Endothelial cell (in vitro differentiated cells): ENCODE results near the gene COQ9. TPM values are rescaled to one million over a fixed set of nuclear protein-coding genes. Genes with fewer than 3 reads are reported as not detected.

ENCODE experiments used
- DNase-seq: peaks from one replicate; pipeline ENCODE4 v3.0.0; 2021; ENCODE audit warnings: low spot score
- H3K27ac Mint-ChIP-seq: one replicate; pipeline ENCODE4 v1.8.0; 2021; ENCODE audit warnings: mixed read lengths, inconsistent platforms; ENCODE audit not compliant: unreplicated experiment
- H3K27me3 Mint-ChIP-seq: one replicate; pipeline ENCODE4 v1.8.0; 2021; ENCODE audit warnings: mild to moderate bottlenecking, moderate library complexity, mixed read lengths, inconsistent platforms; ENCODE audit not compliant: unreplicated experiment
- H3K36me3 Mint-ChIP-seq: one replicate; pipeline ENCODE4 v1.8.0; 2021; ENCODE audit warnings: mild to moderate bottlenecking, low read depth, mixed read lengths, inconsistent platforms; ENCODE audit not compliant: unreplicated experiment
- H3K4me1 Mint-ChIP-seq: one replicate; pipeline ENCODE4 v1.8.0; 2021; ENCODE audit warnings: mild to moderate bottlenecking, mixed read lengths, inconsistent platforms; ENCODE audit not compliant: unreplicated experiment
- H3K4me3 Mint-ChIP-seq: one replicate; pipeline ENCODE4 v1.8.0; 2021; ENCODE audit warnings: mild to moderate bottlenecking, mixed read lengths, inconsistent platforms; ENCODE audit not compliant: unreplicated experiment
- H3K9me3 Mint-ChIP-seq: one replicate; pipeline ENCODE4 v1.8.0; 2021; ENCODE audit warnings: mixed read lengths, inconsistent platforms; ENCODE audit not compliant: unreplicated experiment
- CTCF ChIP-seq: fragments of 200-600 bp; sonication (generic); IDR thresholded peaks from one replicate; pipeline ENCODE4 v1.5.0; 2021; ENCODE audit warnings: antibody characterized with exemption; ENCODE audit not compliant: unreplicated experiment
- total RNA-seq: library from RNA; stranded (reverse); fragmentation: NEBNext Ultra II Directional; extraction: Animal tissue kit (Norgen Biotek cat#: 25700); gene quantifications from one replicate; pipeline ENCODE4 v1.2.1, GENCODE V29; 2021; ENCODE audit not compliant: unreplicated experiment

COQ9 gene
- total RNA-seq, 1 donor from 2014 or later: 23.1 TPM

- Mint-ChIP-seq H3K4me3 (peak overlapping the region; percentile 26), H3K4me1 (peaks cover 27% of the 10 kb centered on the region), H3K36me3 (no peaks in the 10 kb centered on the region), H3K27me3 (peaks cover 3% of the 10 kb centered on the region), H3K9me3 (no peaks in the 10 kb centered on the region), H3K27ac (peak overlapping the region; percentile 2)
- no peak for TF ChIP-seq CTCF
- DNase-seq: no peak
Measured at GRCh38 chr16:57501492-57501891, 54.2 kb downstream of the COQ9 start.

- DNase-seq: no peak
- peak overlapping the region; percentile 49 for H3K4me3 Mint-ChIP-seq
- peaks cover 31% of the 10 kb centered on the region for H3K4me1 Mint-ChIP-seq
- no peaks in the 10 kb centered on the region for H3K36me3 Mint-ChIP-seq
- no peak overlapping the region for H3K27ac Mint-ChIP-seq
- no peak for TF ChIP-seq CTCF
- H3K9me3 Mint-ChIP-seq: no peaks in the 10 kb centered on the region
- peaks cover 3% of the 10 kb centered on the region for H3K27me3 Mint-ChIP-seq
Measured at GRCh38 chr16:57502048-57502775, 54.9 kb downstream of the COQ9 start.

GRCh38 chr16:57503366-57503765 is 56.1 kb downstream of the COQ9 start:
- TF ChIP-seq CTCF: no peak
- Mint-ChIP-seq H3K4me3 (no peak overlapping the region), H3K9me3 (no peaks in the 10 kb centered on the region), H3K27ac (no peak overlapping the region), H3K36me3 (no peaks in the 10 kb centered on the region), H3K4me1 (peaks cover 38% of the 10 kb centered on the region), H3K27me3 (no peaks in the 10 kb centered on the region)
- DNase-seq: no peak

GRCh38 chr16:57504001-57504400 is 56.7 kb downstream of the COQ9 start:
- no peak for TF ChIP-seq CTCF
- Mint-ChIP-seq H3K36me3 (no peaks in the 10 kb centered on the region), H3K4me3 (no peak overlapping the region), H3K27me3 (no peaks in the 10 kb centered on the region), H3K9me3 (no peaks in the 10 kb centered on the region), H3K4me1 (peaks cover 43% of the 10 kb centered on the region), H3K27ac (no peak overlapping the region)
- no peak for DNase-seq

- no peak overlapping the region for H3K4me3 Mint-ChIP-seq
Measured at GRCh38 chr16:57504491-57504890, 57.2 kb downstream of the COQ9 start.

More at GRCh38 chr16:57504491-57504890, 57.2 kb downstream of the COQ9 start:
- Mint-ChIP-seq H3K4me1 (peaks cover 47% of the 10 kb centered on the region), H3K36me3 (no peaks in the 10 kb centered on the region), H3K9me3 (no peaks in the 10 kb centered on the region), H3K27me3 (no peaks in the 10 kb centered on the region), H3K27ac (no peak overlapping the region)
- no peak for TF ChIP-seq CTCF
- DNase-seq: no peak
